ENCODE data around the gene CALM1. TPM values are rescaled to one million over a fixed set of nuclear protein-coding genes. Genes with fewer than 3 reads are reported as not detected.

Gene CALM1
- 518 and 520 TPM in 2 replicates for polyA plus RNA-seq (2013)

DNA sequence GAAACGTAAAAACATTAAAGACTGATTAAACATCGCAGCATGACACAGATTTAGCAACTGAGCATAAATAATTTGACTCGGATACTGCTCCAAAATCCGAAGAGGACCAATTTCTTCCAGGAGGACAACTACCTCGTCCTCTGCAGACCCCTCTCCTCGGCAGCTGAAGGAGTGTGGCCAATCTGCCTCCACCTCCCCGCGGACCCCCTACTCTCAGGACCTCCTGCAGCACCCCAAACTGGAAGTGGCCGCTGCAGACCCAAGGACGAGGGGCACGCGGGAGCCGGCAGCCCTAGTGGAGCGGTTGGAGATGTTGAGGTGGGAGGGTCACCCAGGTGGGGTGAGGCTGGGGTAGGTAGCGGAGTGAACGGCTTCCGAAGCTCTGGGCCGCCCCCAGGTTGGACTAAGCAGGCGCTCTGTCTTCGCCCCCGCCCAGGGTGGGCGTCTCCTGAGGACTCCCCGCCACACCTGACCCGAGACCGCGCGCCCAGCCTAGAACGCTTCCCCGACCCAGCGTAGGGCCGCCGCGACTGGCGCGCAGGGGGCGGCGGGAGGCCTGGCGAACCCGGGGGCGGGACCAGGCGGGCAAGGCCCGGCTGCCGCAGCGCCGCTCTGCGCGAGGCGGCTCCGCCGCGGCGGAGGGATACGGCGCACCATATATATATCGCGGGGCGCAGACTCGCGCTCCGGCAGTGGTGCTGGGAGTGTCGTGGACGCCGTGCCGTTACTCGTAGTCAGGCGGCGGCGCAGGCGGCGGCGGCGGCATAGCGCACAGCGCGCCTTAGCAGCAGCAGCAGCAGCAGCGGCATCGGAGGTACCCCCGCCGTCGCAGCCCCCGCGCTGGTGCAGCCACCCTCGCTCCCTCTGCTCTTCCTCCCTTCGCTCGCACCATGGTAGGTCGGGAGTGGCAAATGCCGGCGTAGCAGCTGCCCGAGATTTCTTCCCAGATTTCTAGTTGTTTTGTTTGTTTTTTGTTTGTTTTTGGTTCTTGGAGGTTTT is at the start of gene CALM1:
CALM1 (plus strand) TSS at position 689 of the 999 bp plus-strand sequence; CDS start at position 891, 202 bp downstream.
- peak within 1 kb of the TSS; percentile 76 for H4K12ac ChIP-seq (ENCODE audit: low read depth, low read length)
- peak within 1 kb of the TSS; percentile 66 for H3K27ac ChIP-seq (ENCODE audit: low read depth, low read length)
- peak within 1 kb of the TSS; percentile 55 for H2BK5ac ChIP-seq (ENCODE audit: low read depth, low read length, poor library complexity)
- peak; percentile 72 to 93 for DNase-seq
- H3K36me3 ChIP-seq (ENCODE audit: control insufficient read depth in 1 of 2, insufficient read depth in 2 of 2, low read length in 2 of 2), result peaks cover 2 to 10% of the 10 kb centered on the region in 2 experiments
- peak within 1 kb of the TSS; percentile 75 for H4K91ac ChIP-seq (ENCODE audit: low read depth, low read length)
- H3K9ac ChIP-seq (ENCODE audit: low read length), result peak within 1 kb of the TSS; percentile 85
- H4K8ac ChIP-seq (ENCODE audit: low read depth, low read length), result peak within 1 kb of the TSS; percentile 96
- no peaks in the 10 kb centered on the region for H3K27me3 ChIP-seq (ENCODE audit: insufficient read depth, low read length)
- H3K79me1 ChIP-seq (ENCODE audit: low read length), result peaks cover 9% of the 10 kb centered on the region
- H3K14ac ChIP-seq (ENCODE audit: low read length), result peak within 1 kb of the TSS; percentile 90
- no peaks in the 10 kb centered on the region for H3K9me3 ChIP-seq (ENCODE audit: insufficient read depth, low read depth, low read length)
- peak within 1 kb of the TSS; percentile 79 for H3K4me2 ChIP-seq (ENCODE audit: low read length)
- H3K4me1 ChIP-seq (ENCODE audit: control insufficient read depth in 1 of 2, insufficient read depth in 2 of 2, low read length in 2 of 2), result peaks cover 0 to 5% of the 10 kb centered on the region in 2 experiments
- no peak within 1 kb of the TSS for H3K23ac ChIP-seq (ENCODE audit: low read length)
- peak within 1 kb of the TSS; percentile 86 for H3K18ac ChIP-seq (ENCODE audit: low read length)
- no CpG with 5 or more reads among the region's 89 CpGs for WGBS (ENCODE audit: extremely low coverage, insufficient coverage, insufficient read length)
- H3K4me3 ChIP-seq (ENCODE audit: low read depth, low read length), result peak within 1 kb of the TSS; percentile 97
- H2AK5ac ChIP-seq (ENCODE audit: low read length), result peak within 1 kb of the TSS; percentile 78
- H3K79me2 ChIP-seq (ENCODE audit: control insufficient read depth, insufficient read depth, low read length, poor library complexity), result peaks cover 18% of the 10 kb centered on the region
- H2BK12ac ChIP-seq (ENCODE audit: low read length), result no peak within 1 kb of the TSS
- peak within 1 kb of the TSS; percentile 60 for H2BK120ac ChIP-seq (ENCODE audit: insufficient read depth, low read length, poor library complexity)
- H2AFZ ChIP-seq (ENCODE audit: insufficient read depth, low read length, poor library complexity), result peak within 1 kb of the TSS; percentile 83
- peak within 1 kb of the TSS; percentile 93 for H3K4ac ChIP-seq (ENCODE audit: low read depth, low read length)

DNA sequence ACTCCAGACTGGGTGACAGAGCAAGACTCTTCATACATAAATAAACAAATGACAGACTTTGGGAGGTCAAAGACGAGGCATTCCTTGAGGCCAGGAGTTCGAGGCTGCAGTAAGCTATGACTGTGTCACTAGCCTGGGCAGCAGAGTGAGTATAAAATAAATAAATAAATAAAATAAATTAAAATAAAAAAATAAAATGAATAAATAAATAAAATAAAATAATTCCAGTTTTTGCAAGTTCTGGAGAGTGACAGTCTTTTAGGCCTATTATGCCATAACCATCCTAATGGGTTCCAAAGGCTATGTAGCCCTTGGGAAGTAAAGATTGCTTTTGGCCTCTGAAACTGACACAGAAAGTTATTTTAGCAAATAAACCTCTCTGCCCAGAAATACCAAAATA is 48.6 kb upstream of the CALM1 start:
- H3K4me3 ChIP-seq (ENCODE audit: low read depth, low read length), result no peak overlapping the region
- WGBS (ENCODE audit: extremely low coverage, insufficient coverage, insufficient read length), result no CpG with 5 or more reads among the region's 2 CpGs
- H3K4me1 ChIP-seq (ENCODE audit: control insufficient read depth in 1 of 2, insufficient read depth in 2 of 2, low read length in 2 of 2), result no peaks in the 10 kb centered on the region

DNA sequence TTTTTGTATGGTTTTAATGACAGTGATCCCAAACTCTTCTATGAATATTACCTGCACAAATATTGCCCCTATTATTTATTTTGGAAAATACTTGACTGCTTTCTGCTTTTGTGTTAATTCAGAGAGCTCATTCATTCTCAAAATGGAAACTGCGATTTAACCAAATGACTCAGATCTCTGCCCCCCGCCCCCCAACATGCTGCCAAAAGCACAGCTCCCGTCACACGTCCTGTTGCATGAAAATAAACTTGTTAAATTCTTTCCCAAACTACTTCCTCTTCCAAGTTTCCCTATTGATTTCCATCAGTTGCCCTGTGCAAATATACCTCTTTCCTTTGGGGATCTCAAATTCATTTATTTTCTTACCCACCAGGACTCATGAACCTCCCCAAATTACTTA is 47.1 kb upstream of the CALM1 start:
- Histone ChIP-seq H3K36me3 (ENCODE audit: control insufficient read depth in 1 of 2, insufficient read depth in 2 of 2, low read length in 2 of 2) (no peaks in the 10 kb centered on the region), H4K8ac (ENCODE audit: low read depth, low read length) (no peak overlapping the region), H2BK12ac (ENCODE audit: low read length) (no peak overlapping the region), H3K4ac (ENCODE audit: low read depth, low read length) (no peak overlapping the region), H3K18ac (ENCODE audit: low read length) (no peak overlapping the region), H2AK5ac (ENCODE audit: low read length) (no peak overlapping the region), H3K23ac (ENCODE audit: low read length) (no peak overlapping the region), H3K4me3 (ENCODE audit: low read depth, low read length) (no peak overlapping the region), H3K27me3 (ENCODE audit: insufficient read depth, low read length) (no peaks in the 10 kb centered on the region), H3K9me3 (ENCODE audit: insufficient read depth, low read depth, low read length) (no peaks in the 10 kb centered on the region), H4K91ac (ENCODE audit: low read depth, low read length) (no peak overlapping the region), H3K79me2 (ENCODE audit: control insufficient read depth, insufficient read depth, low read length, poor library complexity) (no peaks in the 10 kb centered on the region), H3K4me2 (ENCODE audit: low read length) (no peak overlapping the region), H3K9ac (ENCODE audit: low read length) (no peak overlapping the region), H2BK5ac (ENCODE audit: low read depth, low read length, poor library complexity) (no peak overlapping the region), H2AFZ (ENCODE audit: insufficient read depth, low read length, poor library complexity) (no peak overlapping the region), H3K27ac (ENCODE audit: low read depth, low read length) (no peak overlapping the region), H3K4me1 (ENCODE audit: control insufficient read depth in 1 of 2, insufficient read depth in 2 of 2, low read length in 2 of 2) (no peaks in the 10 kb centered on the region), H4K12ac (ENCODE audit: low read depth, low read length) (no peak overlapping the region), H3K79me1 (ENCODE audit: low read length) (no peaks in the 10 kb centered on the region), H2BK120ac (ENCODE audit: insufficient read depth, low read length, poor library complexity) (no peak overlapping the region), H3K14ac (ENCODE audit: low read length) (no peak overlapping the region)
- whole genome bisulfite sequencing (ENCODE audit: extremely low coverage, insufficient coverage, insufficient read length), result no CpG with 5 or more reads among the region's 4 CpGs
- no peak for DNase-seq

More for the DNA sequence above, 48.6 kb upstream of the CALM1 start:
- H3K36me3 ChIP-seq (ENCODE audit: control insufficient read depth in 1 of 2, insufficient read depth in 2 of 2, low read length in 2 of 2), result no peaks in the 10 kb centered on the region
- no peak overlapping the region for H3K9ac ChIP-seq (ENCODE audit: low read length)
- H3K18ac ChIP-seq (ENCODE audit: low read length), result no peak overlapping the region
- no peak for DNase-seq
- H3K79me2 ChIP-seq (ENCODE audit: control insufficient read depth, insufficient read depth, low read length, poor library complexity), result no peaks in the 10 kb centered on the region
- no peak overlapping the region for H2BK120ac ChIP-seq (ENCODE audit: insufficient read depth, low read length, poor library complexity)
- no peak overlapping the region for H4K8ac ChIP-seq (ENCODE audit: low read depth, low read length)
- H2AK5ac ChIP-seq (ENCODE audit: low read length), result no peak overlapping the region
- no peak overlapping the region for H3K14ac ChIP-seq (ENCODE audit: low read length)
- H2AFZ ChIP-seq (ENCODE audit: insufficient read depth, low read length, poor library complexity), result no peak overlapping the region
- H3K9me3 ChIP-seq (ENCODE audit: insufficient read depth, low read depth, low read length), result no peaks in the 10 kb centered on the region
- H3K79me1 ChIP-seq (ENCODE audit: low read length), result no peaks in the 10 kb centered on the region
- no peak overlapping the region for H3K27ac ChIP-seq (ENCODE audit: low read depth, low read length)
- H4K91ac ChIP-seq (ENCODE audit: low read depth, low read length), result no peak overlapping the region
- no peaks in the 10 kb centered on the region for H3K27me3 ChIP-seq (ENCODE audit: insufficient read depth, low read length)
- H2BK5ac ChIP-seq (ENCODE audit: low read depth, low read length, poor library complexity), result no peak overlapping the region
- H3K4me2 ChIP-seq (ENCODE audit: low read length), result no peak overlapping the region
- H4K12ac ChIP-seq (ENCODE audit: low read depth, low read length), result no peak overlapping the region
- H3K23ac ChIP-seq (ENCODE audit: low read length), result no peak overlapping the region
- no peak overlapping the region for H3K4ac ChIP-seq (ENCODE audit: low read depth, low read length)
- H2BK12ac ChIP-seq (ENCODE audit: low read length), result no peak overlapping the region

DNA sequence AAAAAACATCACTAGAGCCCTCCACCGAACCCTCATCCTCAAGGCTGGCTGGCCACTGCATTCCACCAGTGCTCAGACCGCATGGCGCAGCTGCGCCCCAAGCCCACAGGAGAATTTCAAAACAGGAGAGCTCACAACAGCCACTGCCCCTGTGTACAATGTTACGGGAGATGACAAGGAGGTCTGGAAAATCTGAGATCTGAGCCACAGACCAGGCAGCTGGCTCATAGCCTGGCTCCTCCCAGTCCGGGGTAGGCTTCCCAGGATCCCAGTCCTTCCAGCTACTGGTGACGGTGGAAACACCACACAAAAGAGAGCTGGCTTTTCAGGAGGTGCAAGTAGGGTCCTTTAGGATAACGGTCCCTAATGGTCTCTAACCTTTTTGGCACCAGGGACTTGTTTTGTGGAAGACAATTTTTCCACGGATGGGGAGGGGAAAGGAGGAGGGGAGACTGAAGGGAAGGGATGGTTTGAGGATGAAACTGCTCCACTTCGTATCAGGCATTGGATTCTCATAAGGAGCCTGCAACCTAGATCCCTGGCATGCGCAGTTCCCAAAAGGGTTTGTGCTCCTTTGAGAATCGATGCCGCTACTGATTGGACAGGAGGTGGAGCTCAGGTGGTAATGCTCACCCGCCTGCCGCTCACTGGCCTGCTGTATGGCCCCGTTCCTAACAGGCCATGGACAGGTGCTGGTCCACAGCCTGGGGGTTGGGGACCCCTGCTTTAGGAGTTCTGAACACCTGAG is 42.1 kb upstream of the CALM1 start:
- DNase-seq, result no peak
- Histone ChIP-seq H2AK5ac (ENCODE audit: low read length) (no peak overlapping the region), H3K23ac (ENCODE audit: low read length) (no peak overlapping the region), H2BK120ac (ENCODE audit: insufficient read depth, low read length, poor library complexity) (no peak overlapping the region), H3K79me2 (ENCODE audit: control insufficient read depth, insufficient read depth, low read length, poor library complexity) (no peaks in the 10 kb centered on the region), H3K4me1 (ENCODE audit: control insufficient read depth in 1 of 2, insufficient read depth in 2 of 2, low read length in 2 of 2) (no peaks in the 10 kb centered on the region), H3K14ac (ENCODE audit: low read length) (no peak overlapping the region), H2AFZ (ENCODE audit: insufficient read depth, low read length, poor library complexity) (no peak overlapping the region), H3K4ac (ENCODE audit: low read depth, low read length) (no peak overlapping the region), H3K9me3 (ENCODE audit: insufficient read depth, low read depth, low read length) (no peaks in the 10 kb centered on the region), H4K91ac (ENCODE audit: low read depth, low read length) (no peak overlapping the region), H4K12ac (ENCODE audit: low read depth, low read length) (no peak overlapping the region), H3K27ac (ENCODE audit: low read depth, low read length) (no peak overlapping the region), H3K4me3 (ENCODE audit: low read depth, low read length) (no peak overlapping the region), H3K18ac (ENCODE audit: low read length) (no peak overlapping the region), H2BK12ac (ENCODE audit: low read length) (no peak overlapping the region), H3K27me3 (ENCODE audit: insufficient read depth, low read length) (no peaks in the 10 kb centered on the region), H3K9ac (ENCODE audit: low read length) (no peak overlapping the region), H3K79me1 (ENCODE audit: low read length) (no peaks in the 10 kb centered on the region), H4K8ac (ENCODE audit: low read depth, low read length) (no peak overlapping the region), H3K4me2 (ENCODE audit: low read length) (no peak overlapping the region), H2BK5ac (ENCODE audit: low read depth, low read length, poor library complexity) (no peak overlapping the region), H3K36me3 (ENCODE audit: control insufficient read depth in 1 of 2, insufficient read depth in 2 of 2, low read length in 2 of 2) (no peaks in the 10 kb centered on the region)
- WGBS (ENCODE audit: extremely low coverage, insufficient coverage, insufficient read length), result no CpG with 5 or more reads among the region's 16 CpGs

Data from trophoblast cell (in vitro differentiated cells and primary cell).